MM.1S (cell line): ENCODE results near the gene KCNQ2.

ENCODE experiments used
- DNase-seq: peaks from one replicate; pipeline ENCODE4 v3.0.0-alpha.2; 2015
- H2AFZ ChIP-seq: fragments of 300-600 bp; sonication (generic); 2 replicates; pipeline ENCODE4 v1.6.0; 2016; ENCODE audit warnings: antibody characterized with exemption, low read length
- H3F3A ChIP-seq: fragments of 300-600 bp; sonication (generic); 2 replicates; pipeline ENCODE4 v1.6.1; 2016; ENCODE audit warnings: mild to moderate bottlenecking, antibody characterized with exemption, low read length, moderate library complexity, mixed read lengths; ENCODE audit not compliant: insufficient read depth
- H3K27ac ChIP-seq: fragments of 300-600 bp; sonication (generic); 2 replicates; pipeline ENCODE4 v1.5.1; 2016; ENCODE audit warnings: mild to moderate bottlenecking, low read length
- H3K27me3 ChIP-seq: fragments of 300-600 bp; sonication (generic); replicated peaks from 2 replicates; pipeline ENCODE4 v1.6.0; 2016; ENCODE audit warnings: low read length; ENCODE audit not compliant: insufficient read depth
- H3K36me3 ChIP-seq: fragments of 300-600 bp; sonication (generic); replicated peaks from 2 replicates; pipeline ENCODE4 v1.6.1; 2016; ENCODE audit warnings: mild to moderate bottlenecking, low read length, mixed read lengths; ENCODE audit not compliant: insufficient read depth
- H3K4me1 ChIP-seq: fragments of 300-600 bp; sonication (generic); 2 replicates; pipeline ENCODE4 v1.6.1; 2016; ENCODE audit warnings: low read length, mixed read lengths
- H3K4me2 ChIP-seq: fragments of 300-600 bp; sonication (generic); 2 replicates; pipeline ENCODE4 v1.6.0; 2016; ENCODE audit warnings: low read depth, low read length
- H3K4me3 ChIP-seq: fragments of 300-600 bp; sonication (generic); 2 replicates; pipeline ENCODE4 v1.5.1; 2016; ENCODE audit warnings: low read length, mixed read lengths
- H3K79me2 ChIP-seq: fragments of 300-600 bp; sonication (generic); 2 replicates; pipeline ENCODE4 v1.6.1; 2016; ENCODE audit warnings: mixed run types, low read length, mixed read lengths
- H3K9ac ChIP-seq: fragments of 300-600 bp; sonication (generic); 2 replicates; pipeline ENCODE4 v1.6.1; 2016; ENCODE audit warnings: low read length, mixed read lengths
- H3K9me2 ChIP-seq: fragments of 300-600 bp; sonication (generic); replicated peaks from 2 replicates; pipeline ENCODE4 v1.6.1; 2016; ENCODE audit warnings: mild to moderate bottlenecking, low read length, mixed read lengths; ENCODE audit not compliant: insufficient read depth
- H3K9me3 ChIP-seq: fragments of 300-600 bp; sonication (generic); replicated peaks from 2 replicates; pipeline ENCODE4 v1.6.1; 2016; ENCODE audit warnings: mild to moderate bottlenecking, low read length, mixed read lengths; ENCODE audit not compliant: insufficient read depth
- H4K20me1 ChIP-seq: fragments of 300-600 bp; sonication (generic); 2 replicates; pipeline ENCODE4 v1.6.1; 2016; ENCODE audit warnings: mild to moderate bottlenecking, low read length, moderate library complexity, mixed read lengths; ENCODE audit not compliant: insufficient read depth
- EZH2 ChIP-seq: fragments of 300-600 bp; sonication (generic); optimal IDR thresholded peaks from 2 replicates; pipeline ENCODE3; 2017; ENCODE audit warnings: low read depth, mild to moderate bottlenecking, antibody characterized with exemption, low read length, mixed read lengths
- EZH2phosphoT487 ChIP-seq: fragments of 300-600 bp; sonication (generic); IDR thresholded peaks from 2 replicates; pipeline ENCODE4 v1.6.1; 2018; ENCODE audit warnings: antibody characterized with exemption, low read length
- TF ChIP-seq, protein P1 (sequence below): fragments of 300-600 bp; sonication (generic); IDR thresholded peaks from 2 replicates; pipeline ENCODE4 v1.5.1; 2016; ENCODE audit warnings: antibody characterized with exemption, low read length, mixed read lengths

KCNQ2 gene

DNA sequence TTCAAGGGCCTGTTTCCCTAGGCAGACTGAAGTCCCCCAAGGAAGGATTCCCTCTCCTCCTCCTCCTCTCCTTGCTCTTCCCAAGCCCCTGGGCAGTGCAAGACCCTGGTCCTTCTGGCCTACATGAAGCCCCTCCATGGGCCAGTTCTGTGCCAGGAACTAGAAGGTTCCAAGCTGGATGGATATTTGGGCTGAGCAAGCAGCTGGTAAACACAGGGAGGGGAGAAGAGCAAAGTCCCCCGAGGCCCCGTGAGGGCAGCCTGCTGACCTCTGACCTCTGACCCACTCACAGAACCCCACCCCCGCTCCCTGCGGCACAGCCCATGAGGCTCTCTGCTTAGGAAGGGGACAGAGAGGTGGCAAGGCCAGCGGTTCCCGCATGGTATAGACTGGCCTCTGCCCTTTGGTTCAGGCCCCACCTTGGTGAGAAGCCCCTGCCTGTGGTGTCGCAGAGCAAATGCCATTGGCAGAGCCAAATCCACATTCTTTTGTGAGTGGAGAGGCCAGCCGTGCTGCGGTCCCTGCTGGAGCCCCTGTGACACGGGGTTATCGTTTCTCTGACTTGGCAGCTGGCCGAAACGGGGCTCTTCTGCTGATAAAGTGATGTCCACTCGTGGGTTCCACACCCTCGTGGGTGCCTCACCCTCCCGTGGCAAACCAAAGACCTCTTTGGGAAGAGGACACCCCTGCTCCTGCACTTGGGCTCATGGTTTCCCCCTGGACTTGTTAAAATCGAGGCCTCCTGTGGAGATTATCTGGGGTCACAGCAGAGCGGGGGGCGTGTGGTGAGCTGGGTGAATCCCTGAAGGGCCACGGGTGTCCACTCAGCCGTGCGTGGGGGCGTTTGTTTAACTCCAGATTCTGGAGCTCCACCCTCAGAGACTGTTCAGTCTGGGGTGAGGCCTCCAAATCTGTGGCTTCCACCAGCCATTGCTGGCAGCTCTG is 109.2 kb downstream of the KCNQ2 start:
- Histone ChIP-seq H3K79me2 (no peaks in the 10 kb centered on the region), H3K9me2 (no peaks in the 10 kb centered on the region), H3K9me3 (no peaks in the 10 kb centered on the region), H3K9ac (no peak overlapping the region), H3K4me1 (no peaks in the 10 kb centered on the region), H3K4me3 (no peak overlapping the region), H3K36me3 (no peaks in the 10 kb centered on the region), H4K20me1 (no peaks in the 10 kb centered on the region), H3K4me2 (no peak overlapping the region), H3K27ac (no peak overlapping the region), H2AFZ (no peak overlapping the region), H3K27me3 (peaks cover 89% of the 10 kb centered on the region), H3F3A (no peaks in the 10 kb centered on the region)
- TF ChIP-seq EZH2phosphoT487, result no peak
- TF ChIP-seq, protein P1, sequence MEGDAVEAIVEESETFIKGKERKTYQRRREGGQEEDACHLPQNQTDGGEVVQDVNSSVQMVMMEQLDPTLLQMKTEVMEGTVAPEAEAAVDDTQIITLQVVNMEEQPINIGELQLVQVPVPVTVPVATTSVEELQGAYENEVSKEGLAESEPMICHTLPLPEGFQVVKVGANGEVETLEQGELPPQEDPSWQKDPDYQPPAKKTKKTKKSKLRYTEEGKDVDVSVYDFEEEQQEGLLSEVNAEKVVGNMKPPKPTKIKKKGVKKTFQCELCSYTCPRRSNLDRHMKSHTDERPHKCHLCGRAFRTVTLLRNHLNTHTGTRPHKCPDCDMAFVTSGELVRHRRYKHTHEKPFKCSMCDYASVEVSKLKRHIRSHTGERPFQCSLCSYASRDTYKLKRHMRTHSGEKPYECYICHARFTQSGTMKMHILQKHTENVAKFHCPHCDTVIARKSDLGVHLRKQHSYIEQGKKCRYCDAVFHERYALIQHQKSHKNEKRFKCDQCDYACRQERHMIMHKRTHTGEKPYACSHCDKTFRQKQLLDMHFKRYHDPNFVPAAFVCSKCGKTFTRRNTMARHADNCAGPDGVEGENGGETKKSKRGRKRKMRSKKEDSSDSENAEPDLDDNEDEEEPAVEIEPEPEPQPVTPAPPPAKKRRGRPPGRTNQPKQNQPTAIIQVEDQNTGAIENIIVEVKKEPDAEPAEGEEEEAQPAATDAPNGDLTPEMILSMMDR, result no peak
- TF ChIP-seq EZH2, result no peak
- DNase-seq, result no peak

DNA sequence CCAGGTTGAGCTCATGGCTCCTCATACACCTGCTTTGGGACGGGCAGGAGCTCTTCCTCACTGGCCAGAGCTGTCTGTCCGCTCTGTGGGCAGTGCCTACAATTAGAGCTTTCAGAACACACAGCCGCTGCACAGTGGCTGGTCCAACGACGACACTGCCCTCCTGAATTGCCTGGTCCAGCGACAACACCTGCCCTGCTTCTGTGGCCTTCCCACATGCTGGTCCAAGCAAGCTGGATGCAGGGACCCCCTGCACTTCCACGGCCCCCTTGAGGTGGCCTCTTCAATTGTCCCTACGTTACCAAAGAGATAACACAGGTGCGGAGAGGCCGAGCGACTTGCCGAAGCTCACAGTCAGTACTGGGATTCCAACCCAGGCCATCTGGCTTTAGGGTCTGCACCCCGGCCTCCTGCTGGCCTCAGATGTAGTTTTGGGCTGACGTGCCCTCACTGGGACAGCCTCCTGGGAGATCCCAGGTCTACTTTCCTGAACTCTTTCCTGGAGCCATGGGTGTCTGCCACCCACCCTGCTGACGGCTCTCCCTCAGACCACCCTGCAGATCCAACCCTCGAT is 109.9 kb downstream of the KCNQ2 start:
- Histone ChIP-seq H3K9ac (no peak overlapping the region), H3F3A (no peaks in the 10 kb centered on the region), H3K27me3 (peaks cover 90% of the 10 kb centered on the region), H3K9me3 (no peaks in the 10 kb centered on the region), H2AFZ (no peak overlapping the region), H3K4me1 (no peaks in the 10 kb centered on the region), H3K36me3 (no peaks in the 10 kb centered on the region), H3K9me2 (no peaks in the 10 kb centered on the region), H3K79me2 (no peaks in the 10 kb centered on the region), H3K27ac (no peak overlapping the region), H3K4me2 (no peak overlapping the region), H3K4me3 (no peak overlapping the region), H4K20me1 (no peaks in the 10 kb centered on the region)
- DNase-seq, result no peak
- TF ChIP-seq, protein P1, result no peak
- TF ChIP-seq EZH2 (no peak), EZH2phosphoT487 (no peak)

DNA sequence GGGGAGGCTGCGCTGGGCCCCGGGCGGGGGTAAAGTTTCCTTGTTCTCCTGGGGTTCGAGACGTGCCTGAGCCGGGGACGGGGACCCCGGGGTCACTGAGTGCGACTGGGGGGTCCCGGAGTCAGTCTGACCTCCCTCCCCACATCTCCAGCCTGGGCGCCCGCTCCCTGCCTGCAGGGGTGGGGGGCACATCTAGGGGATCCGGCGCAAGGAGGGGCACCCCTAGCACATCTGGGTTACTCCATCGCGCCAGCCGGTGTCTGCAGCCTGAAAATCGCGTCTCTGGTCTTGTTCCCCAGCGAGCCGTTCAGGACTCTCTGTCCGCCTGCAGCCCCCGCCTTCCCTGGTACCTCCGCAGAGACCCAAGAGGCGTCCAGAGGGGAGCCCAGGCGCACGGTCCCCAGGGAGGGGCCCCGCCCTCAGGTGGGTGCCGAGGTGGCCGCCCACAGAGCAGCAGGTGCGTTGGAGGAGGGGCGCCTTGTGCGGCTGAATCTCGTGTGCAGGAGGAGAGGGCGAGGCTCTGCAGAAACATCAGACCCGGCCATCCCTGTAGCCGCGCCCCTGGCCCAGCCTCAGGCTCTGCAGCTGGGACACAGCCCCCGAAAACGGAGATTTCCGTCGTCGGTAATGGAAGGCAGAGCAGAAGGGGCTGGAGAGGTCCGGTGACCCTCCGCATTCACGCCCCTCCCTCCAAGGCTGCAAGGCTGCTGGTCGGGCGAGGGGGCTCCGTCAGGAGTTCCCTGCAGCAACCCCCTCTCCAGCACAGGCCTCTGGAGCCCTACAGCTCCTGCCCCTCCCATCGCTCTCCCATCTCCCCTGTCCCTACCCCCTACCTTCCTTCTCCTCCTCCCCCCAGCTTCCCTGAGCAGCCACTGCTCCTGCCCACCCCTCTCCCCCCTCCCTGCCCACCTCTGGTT is 110.7 kb downstream of the KCNQ2 start:
- Histone ChIP-seq H3K4me1 (no peaks in the 10 kb centered on the region), H3K9me3 (no peaks in the 10 kb centered on the region), H3K27ac (no peak overlapping the region), H4K20me1 (no peaks in the 10 kb centered on the region), H3K9ac (no peak overlapping the region), H3K27me3 (peaks cover 84% of the 10 kb centered on the region), H2AFZ (no peak overlapping the region), H3K9me2 (no peaks in the 10 kb centered on the region), H3F3A (no peaks in the 10 kb centered on the region), H3K4me3 (no peak overlapping the region), H3K79me2 (no peaks in the 10 kb centered on the region), H3K36me3 (no peaks in the 10 kb centered on the region), H3K4me2 (no peak overlapping the region)
- TF ChIP-seq EZH2phosphoT487 (no peak), EZH2 (no peak)
- TF ChIP-seq, protein P1, result no peak
- no peak for DNase-seq
